Measurements from ENCODE around the gene KIAA0753. TPM values are rescaled to one million over a fixed set of nuclear protein-coding genes. Genes with fewer than 3 reads are reported as not detected.
"Not testable (repeated sequence)": the region's sequence is repeated elsewhere in the genome, so short reads cannot be mapped to it uniquely, and the experiment has no call there.

Gene KIAA0753
- total RNA-seq, 2 donors from 2014 or later = 15.7 to 18.5 TPM

DNA sequence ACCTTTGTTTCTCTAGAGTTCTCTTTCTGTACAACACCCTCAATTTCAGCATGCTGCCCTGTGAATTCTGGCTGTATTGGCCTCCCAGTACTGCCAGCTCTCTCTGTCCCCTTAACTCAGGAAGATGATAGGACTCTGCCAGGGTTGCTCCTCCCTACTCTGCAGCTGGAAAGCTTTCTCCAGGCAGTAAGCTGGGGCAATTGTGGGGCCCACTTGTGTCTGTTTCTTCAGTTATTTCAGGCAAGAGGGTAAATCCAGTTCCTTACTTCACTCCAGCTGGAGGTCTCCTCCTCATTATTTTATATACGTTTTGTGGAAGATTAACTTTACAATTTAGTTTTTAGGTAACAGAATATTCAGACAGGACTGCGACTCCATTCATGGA lies 20.9 kb upstream of the KIAA0753 start:
- no peak overlapping the region for H3K4me3 ChIP-seq
- no peaks in the 10 kb centered on the region for H3K27me3 ChIP-seq
- DNase-seq = no peak
- no peaks in the 10 kb centered on the region for H3K4me1 ChIP-seq
- no peak overlapping the region for H3K27ac ChIP-seq
- TF ChIP-seq, protein P1, sequence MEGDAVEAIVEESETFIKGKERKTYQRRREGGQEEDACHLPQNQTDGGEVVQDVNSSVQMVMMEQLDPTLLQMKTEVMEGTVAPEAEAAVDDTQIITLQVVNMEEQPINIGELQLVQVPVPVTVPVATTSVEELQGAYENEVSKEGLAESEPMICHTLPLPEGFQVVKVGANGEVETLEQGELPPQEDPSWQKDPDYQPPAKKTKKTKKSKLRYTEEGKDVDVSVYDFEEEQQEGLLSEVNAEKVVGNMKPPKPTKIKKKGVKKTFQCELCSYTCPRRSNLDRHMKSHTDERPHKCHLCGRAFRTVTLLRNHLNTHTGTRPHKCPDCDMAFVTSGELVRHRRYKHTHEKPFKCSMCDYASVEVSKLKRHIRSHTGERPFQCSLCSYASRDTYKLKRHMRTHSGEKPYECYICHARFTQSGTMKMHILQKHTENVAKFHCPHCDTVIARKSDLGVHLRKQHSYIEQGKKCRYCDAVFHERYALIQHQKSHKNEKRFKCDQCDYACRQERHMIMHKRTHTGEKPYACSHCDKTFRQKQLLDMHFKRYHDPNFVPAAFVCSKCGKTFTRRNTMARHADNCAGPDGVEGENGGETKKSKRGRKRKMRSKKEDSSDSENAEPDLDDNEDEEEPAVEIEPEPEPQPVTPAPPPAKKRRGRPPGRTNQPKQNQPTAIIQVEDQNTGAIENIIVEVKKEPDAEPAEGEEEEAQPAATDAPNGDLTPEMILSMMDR (IDR thresholded peaks at IDR 0.05) = no peak
- no peaks in the 10 kb centered on the region for H3K36me3 ChIP-seq
- H3K9ac ChIP-seq (ENCODE audit: low read depth in 2 of 2, low read length in 2 of 2) = no peak overlapping the region
- intact Hi-C loops (cut with DNase I) = loop anchor here (10.0 kb wide), 1 partner anchor 173 kb away; the partner anchor contains the start of gene TEKT1
- H3K9me3 ChIP-seq = no peaks in the 10 kb centered on the region

DNA sequence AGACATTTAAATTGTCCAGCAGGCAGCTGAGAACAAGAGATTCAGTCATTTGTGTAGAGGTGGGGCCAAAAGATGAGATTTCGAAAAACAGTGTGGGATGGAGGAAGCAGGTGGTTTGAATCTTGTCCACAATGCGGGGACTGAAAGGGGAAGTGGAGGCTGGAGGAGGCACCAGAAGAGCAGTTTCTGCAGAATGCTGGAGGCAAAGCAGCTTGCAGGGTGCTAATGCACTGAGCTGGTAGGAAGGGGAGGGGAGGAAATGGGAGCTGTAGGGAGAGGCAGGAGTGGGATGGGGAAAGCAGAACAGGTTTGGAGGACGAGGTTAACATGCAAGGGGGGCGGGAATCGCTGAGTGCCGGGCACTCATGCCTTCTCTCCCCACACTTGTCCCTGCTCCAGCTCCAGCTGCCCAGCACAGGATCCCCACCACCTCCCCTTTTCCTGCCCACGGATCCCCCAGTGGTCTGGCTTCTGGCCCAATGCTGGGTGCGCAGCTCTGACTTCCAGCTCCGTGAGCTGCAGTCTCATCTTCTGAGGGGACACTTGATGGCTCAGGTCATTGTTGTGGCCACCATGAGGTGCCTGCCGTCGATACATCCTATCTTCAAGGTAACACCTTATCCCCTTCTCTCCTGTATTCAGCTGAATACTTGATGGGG lies 20.4 kb upstream of the KIAA0753 start:
- no peaks in the 10 kb centered on the region for H3K27me3 ChIP-seq

DNA sequence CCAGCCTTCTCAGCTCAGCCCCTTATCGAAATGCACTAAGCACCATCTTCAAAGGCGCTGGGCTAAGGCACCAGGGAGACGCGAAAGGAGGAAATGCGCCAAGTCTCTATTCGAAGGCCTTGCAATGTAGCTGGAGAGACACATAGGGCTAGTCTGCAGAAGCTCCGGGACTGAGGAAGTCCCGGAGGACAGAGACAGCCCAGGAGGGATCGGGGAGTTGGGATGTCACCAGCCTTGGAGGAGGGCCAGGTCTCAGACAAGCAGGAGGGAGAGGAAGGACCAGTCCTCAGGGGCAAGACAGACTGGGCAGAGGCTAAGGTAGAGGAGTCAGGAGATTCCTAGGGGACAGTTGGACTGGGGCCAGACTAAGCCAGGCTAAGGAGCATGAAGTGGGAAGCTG lies 19.6 kb upstream of the KIAA0753 start:
- no peaks in the 10 kb centered on the region for H3K9me3 ChIP-seq
- TF ChIP-seq, protein P1 (IDR thresholded peaks at IDR 0.05) = no peak
- no peaks in the 10 kb centered on the region for H3K36me3 ChIP-seq
- H3K4me3 ChIP-seq = no peak overlapping the region
- intact Hi-C loops (cut with DNase I) = loop anchor here (10.0 kb wide), 1 partner anchor 175 kb away; the partner anchor contains the start of gene TEKT1
- no peak overlapping the region for H3K9ac ChIP-seq (ENCODE audit: low read depth in 2 of 2, low read length in 2 of 2)
- no peak for DNase-seq
- H3K4me1 ChIP-seq = no peaks in the 10 kb centered on the region
- H3K27ac ChIP-seq = no peak overlapping the region
- H3K27me3 ChIP-seq = peaks cover 3% of the 10 kb centered on the region

More for the DNA sequence above, 20.4 kb upstream of the KIAA0753 start:
- TF ChIP-seq, protein P1 (IDR thresholded peaks at IDR 0.05) = no peak
- no peak overlapping the region for H3K4me3 ChIP-seq
- H3K9me3 ChIP-seq = no peaks in the 10 kb centered on the region
- H3K9ac ChIP-seq (ENCODE audit: low read depth in 2 of 2, low read length in 2 of 2) = no peak overlapping the region
- H3K4me1 ChIP-seq = no peaks in the 10 kb centered on the region
- no peak for DNase-seq
- H3K36me3 ChIP-seq = no peaks in the 10 kb centered on the region
- no peak overlapping the region for H3K27ac ChIP-seq
- intact Hi-C loops (cut with DNase I) = loop anchor here (10.0 kb wide), 1 partner anchor 174 kb away; the partner anchor contains the start of gene TEKT1

DNA sequence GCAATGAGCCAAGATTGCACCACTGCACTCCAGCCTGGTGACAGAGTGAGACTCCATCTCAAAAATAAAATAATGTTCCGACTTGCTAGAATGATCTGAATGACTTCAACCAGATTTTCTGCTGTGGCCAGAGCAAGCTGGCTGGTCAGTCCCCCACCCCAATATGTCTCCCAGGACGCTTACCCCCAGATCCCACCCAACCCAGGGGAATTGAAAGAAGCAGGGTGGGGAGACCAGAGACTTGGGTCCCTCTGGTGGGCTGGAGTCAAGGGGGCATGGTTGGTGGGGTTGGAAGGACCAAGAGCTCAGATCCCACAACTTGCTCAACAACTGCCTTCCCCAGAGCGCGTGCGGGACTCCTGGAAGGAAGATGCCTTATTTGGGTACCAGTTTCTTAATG lies 17.9 kb upstream of the KIAA0753 start:
- H3K4me3 ChIP-seq; H3K9ac ChIP-seq (ENCODE audit: low read depth in 2 of 2, low read length in 2 of 2); H3K27me3 ChIP-seq; H3K36me3 ChIP-seq; intact Hi-C loops (cut with DNase I); H3K27ac ChIP-seq; H3K9me3 ChIP-seq; H3K4me1 ChIP-seq; DNase-seq: not testable (repeated sequence)

DNA sequence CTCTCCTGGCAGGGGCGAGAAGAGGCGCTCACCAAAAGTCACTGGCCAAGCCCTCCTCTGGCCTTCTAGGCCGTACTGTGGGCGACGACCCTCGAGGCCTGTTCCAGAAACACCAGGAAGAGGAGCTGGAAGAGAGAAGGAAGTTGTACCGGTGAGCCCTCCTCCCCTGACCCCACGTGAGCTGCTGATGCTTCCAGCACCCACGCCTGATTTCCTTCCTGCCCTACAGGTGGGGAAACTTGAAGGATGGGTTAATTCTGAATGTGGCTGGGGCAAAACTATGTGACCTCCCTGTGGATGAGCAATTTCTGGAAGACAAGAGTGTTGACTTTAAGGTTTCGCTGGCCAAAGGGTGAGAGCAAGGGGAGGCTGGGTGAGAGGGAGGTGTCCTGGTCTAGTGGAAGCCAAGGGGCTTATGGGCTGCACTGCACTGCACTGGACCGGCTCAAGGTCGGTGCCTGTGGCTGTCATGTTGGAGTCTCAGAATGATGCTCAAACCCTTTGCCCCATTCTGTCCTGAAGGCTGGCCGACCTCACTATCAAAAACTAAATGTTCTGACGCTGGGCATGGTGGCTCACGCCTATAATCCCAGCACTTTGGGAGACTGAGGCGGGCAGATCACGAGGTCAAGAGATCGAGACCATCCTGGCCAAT lies 17.2 kb upstream of the KIAA0753 start:
- DNase-seq = no peak
- H3K36me3 ChIP-seq = no peaks in the 10 kb centered on the region
- peaks cover 10% of the 10 kb centered on the region for H3K27me3 ChIP-seq
- H3K4me3 ChIP-seq = no peak overlapping the region
- no peak overlapping the region for H3K27ac ChIP-seq
- no peaks in the 10 kb centered on the region for H3K4me1 ChIP-seq
- no peaks in the 10 kb centered on the region for H3K9me3 ChIP-seq
- intact Hi-C loops (cut with DNase I) = no loop called here
- no peak overlapping the region for H3K9ac ChIP-seq (ENCODE audit: low read depth in 2 of 2, low read length in 2 of 2)
- TF ChIP-seq, protein P1 (IDR thresholded peaks at IDR 0.05) = no peak

DNA sequence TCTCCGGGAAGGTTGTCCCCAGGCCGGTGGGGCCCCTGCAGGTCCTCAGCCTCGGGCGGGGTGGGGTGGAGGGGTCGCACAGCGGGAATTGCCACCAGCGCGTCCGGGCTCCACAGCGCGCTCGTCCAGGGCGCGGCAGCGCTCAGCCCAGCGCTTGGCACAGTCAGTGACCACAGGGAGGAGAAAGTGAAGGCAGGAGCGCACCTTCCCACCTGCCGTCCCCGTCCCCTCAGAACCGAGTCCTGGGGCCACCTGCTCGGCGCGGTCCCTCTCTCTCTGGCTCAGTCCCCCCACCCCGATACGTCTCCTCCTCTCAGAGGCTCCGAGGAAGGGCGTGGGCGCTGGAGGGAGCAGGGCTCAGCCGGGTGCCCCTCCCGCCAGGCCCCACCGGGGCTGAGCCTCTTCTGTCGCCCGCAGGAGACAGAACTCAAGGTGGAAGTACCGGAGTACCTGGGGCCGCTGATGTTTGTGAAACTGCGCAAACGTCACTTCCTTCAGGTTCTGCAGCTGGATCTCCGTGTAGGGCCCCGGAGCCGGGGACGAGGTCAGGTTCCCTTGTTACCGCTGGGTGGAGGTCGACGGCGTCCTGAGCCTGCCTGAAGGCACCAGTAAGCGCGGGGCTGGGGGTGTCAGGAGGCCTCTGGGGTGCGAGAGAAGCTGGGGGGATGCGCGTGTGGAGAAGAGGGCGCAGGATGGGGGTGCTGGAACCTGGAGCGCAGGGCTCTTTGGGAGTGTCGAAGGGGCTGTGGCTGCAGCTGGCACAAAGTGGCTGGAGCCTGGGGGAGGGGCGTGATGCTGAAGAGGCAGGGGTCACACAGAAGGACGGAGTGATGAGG lies 16.5 kb upstream of the KIAA0753 start:
- H3K4me3 ChIP-seq; H3K27me3 ChIP-seq; H3K36me3 ChIP-seq; H3K9ac ChIP-seq (ENCODE audit: low read depth in 2 of 2, low read length in 2 of 2); DNase-seq; H3K4me1 ChIP-seq; intact Hi-C loops (cut with DNase I); H3K9me3 ChIP-seq; H3K27ac ChIP-seq: not testable (repeated sequence)

DNA sequence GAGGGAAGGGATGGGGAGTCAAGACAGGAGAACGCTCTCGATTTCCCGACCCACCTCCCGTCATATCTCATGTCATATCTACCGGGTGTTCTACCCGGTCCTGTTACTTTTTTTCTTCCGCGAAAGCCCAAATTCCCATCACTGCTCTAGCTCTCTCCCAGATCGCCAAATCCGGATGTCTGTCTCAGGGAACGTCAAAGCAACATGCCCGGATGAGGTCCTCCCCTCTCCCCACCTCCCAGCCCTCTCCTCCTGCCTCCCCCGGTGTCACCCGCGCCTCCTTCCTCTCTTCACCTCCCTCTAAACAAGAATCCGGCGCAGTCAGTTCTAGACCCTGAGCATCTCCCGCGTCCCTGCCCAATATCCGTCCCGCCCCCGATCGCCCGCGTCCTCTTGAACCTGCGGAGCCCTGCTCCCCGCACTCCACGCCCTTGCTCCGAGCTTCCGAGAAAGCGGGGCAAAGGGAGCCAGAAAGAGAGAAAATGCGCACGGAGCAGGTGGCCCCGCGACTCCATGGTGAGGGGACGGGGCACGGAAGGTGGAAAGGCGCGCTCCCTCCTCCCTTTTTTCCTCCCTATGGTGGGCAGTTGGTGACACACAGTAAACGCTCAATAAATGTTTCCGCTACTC lies 15.3 kb upstream of the KIAA0753 start:
- DNase-seq; H3K27ac ChIP-seq; H3K4me3 ChIP-seq; H3K9me3 ChIP-seq; H3K4me1 ChIP-seq; H3K27me3 ChIP-seq; intact Hi-C loops (cut with DNase I); H3K9ac ChIP-seq (ENCODE audit: low read depth in 2 of 2, low read length in 2 of 2); H3K36me3 ChIP-seq: not testable (repeated sequence)
